ENCODE results near the gene MEGF8. TPM values are rescaled to one million over a fixed set of nuclear protein-coding genes. Genes with fewer than 3 reads are reported as not detected.
A peak's percentile ranks its signal among the peaks of the same experiment; 100 is the strongest.

The MEGF8 gene
- total and polyA plus RNA-seq, 9 of the 15 experiments (the other 6 are each of a cell fraction or from before 2014, with no cell fraction given): 0.28 to 13.1 (median 3.0) TPM

GRCh38 chr19:42295831-42296525 is 29.5 kb upstream of the MEGF8 start (continued):
- TF ChIP-seq TEAD4 (IDR thresholded peaks at IDR 0.05; ENCODE audit: low read length) (no peak), TEAD4 (CRISPR knock-in tag; IDR thresholded peaks at IDR 0.05; ENCODE audit: borderline replicate concordance) (no peak), ZSCAN29 (IDR thresholded peaks at IDR 0.05) (no peak), ZNF449 (CRISPR knock-in tag; IDR thresholded peaks at IDR 0.05) (no peak), ZNF175 (CRISPR knock-in tag; IDR thresholded peaks at IDR 0.05; ENCODE audit: low read depth) (no peak), NFATC3 (IDR thresholded peaks at IDR 0.05) (no peak), ZNF407 (IDR thresholded peaks at IDR 0.05; ENCODE audit: low read depth) (no peak), CREB1 (IDR thresholded peaks at IDR 0.05) (no peak), CREB1 (CRISPR knock-in tag; IDR thresholded peaks at IDR 0.05) (peak; percentile 25; the same call in 1 of the 2 replicates), CC2D1A (IDR thresholded peaks at IDR 0.05) (no peak), ZNF174 (CRISPR knock-in tag; IDR thresholded peaks at IDR 0.05) (no peak), CTBP1 (IDR thresholded peaks at IDR 0.05; ENCODE audit: borderline replicate concordance) (peak; percentile 69; the same call in 1 of the 2 replicates)
- TF ChIP-seq, protein P1, sequence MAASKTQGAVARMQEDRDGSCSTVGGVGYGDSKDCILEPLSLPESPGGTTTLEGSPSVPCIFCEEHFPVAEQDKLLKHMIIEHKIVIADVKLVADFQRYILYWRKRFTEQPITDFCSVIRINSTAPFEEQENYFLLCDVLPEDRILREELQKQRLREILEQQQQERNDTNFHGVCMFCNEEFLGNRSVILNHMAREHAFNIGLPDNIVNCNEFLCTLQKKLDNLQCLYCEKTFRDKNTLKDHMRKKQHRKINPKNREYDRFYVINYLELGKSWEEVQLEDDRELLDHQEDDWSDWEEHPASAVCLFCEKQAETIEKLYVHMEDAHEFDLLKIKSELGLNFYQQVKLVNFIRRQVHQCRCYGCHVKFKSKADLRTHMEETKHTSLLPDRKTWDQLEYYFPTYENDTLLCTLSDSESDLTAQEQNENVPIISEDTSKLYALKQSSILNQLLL (CRISPR knock-in tag; IDR thresholded peaks at IDR 0.05; ENCODE audit: borderline replicate concordance): no peak
- TF ChIP-seq, protein P2, sequence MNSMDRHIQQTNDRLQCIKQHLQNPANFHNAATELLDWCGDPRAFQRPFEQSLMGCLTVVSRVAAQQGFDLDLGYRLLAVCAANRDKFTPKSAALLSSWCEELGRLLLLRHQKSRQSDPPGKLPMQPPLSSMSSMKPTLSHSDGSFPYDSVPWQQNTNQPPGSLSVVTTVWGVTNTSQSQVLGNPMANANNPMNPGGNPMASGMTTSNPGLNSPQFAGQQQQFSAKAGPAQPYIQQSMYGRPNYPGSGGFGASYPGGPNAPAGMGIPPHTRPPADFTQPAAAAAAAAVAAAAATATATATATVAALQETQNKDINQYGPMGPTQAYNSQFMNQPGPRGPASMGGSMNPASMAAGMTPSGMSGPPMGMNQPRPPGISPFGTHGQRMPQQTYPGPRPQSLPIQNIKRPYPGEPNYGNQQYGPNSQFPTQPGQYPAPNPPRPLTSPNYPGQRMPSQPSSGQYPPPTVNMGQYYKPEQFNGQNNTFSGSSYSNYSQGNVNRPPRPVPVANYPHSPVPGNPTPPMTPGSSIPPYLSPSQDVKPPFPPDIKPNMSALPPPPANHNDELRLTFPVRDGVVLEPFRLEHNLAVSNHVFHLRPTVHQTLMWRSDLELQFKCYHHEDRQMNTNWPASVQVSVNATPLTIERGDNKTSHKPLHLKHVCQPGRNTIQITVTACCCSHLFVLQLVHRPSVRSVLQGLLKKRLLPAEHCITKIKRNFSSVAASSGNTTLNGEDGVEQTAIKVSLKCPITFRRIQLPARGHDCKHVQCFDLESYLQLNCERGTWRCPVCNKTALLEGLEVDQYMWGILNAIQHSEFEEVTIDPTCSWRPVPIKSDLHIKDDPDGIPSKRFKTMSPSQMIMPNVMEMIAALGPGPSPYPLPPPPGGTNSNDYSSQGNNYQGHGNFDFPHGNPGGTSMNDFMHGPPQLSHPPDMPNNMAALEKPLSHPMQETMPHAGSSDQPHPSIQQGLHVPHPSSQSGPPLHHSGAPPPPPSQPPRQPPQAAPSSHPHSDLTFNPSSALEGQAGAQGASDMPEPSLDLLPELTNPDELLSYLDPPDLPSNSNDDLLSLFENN (IDR thresholded peaks at IDR 0.05; ENCODE audit: low read depth in 2 of 2, low read length in 2 of 2): no peak

Data from K562 (cell line).